GM23338 (cell line): ENCODE data around the gene MYL5.

ENCODE experiments used
- CREB1 ChIP-seq: fragments of 250-450 bp; sonication (Bioruptor Pico); IDR thresholded peaks from 2 replicates; pipeline ENCODE4 v1.5.0; 2020; ENCODE audit warnings: low read depth, mild to moderate bottlenecking, moderate library complexity
- CTCF ChIP-seq, 2 experiments: fragments of 200-600 bp in 1 of 2; sonication (generic) in 1 of 2; conservative IDR thresholded peaks; 2 replicates each; pipeline versions ENCODE4 v1.5.1 to v1.6.1; 2016 to 2017; ENCODE audit warnings: antibody characterized with exemption in 2 of 2, low read depth in 2 of 2, mild to moderate bottlenecking in 2 of 2, moderate library complexity in 1 of 2
- ETS1 ChIP-seq: IDR thresholded peaks from 2 replicates; pipeline ENCODE4 v1.6.1; 2016; ENCODE audit warnings: antibody characterized with exemption
- EZH2 ChIP-seq: fragments of 200-600 bp; sonication (generic); IDR thresholded peaks from one replicate; pipeline ENCODE4 v1.8.0; 2017; ENCODE audit warnings: antibody characterized with exemption, mild to moderate bottlenecking, low read depth; ENCODE audit not compliant: unreplicated experiment
- EZH2phosphoT487 ChIP-seq: fragments of 200-600 bp; sonication (generic); IDR thresholded peaks from one replicate; pipeline ENCODE4 v1.8.1; 2018; ENCODE audit warnings: antibody characterized with exemption; ENCODE audit not compliant: unreplicated experiment
- JUNB ChIP-seq: IDR thresholded peaks from one replicate; pipeline ENCODE4 v1.6.1; 2016; ENCODE audit warnings: antibody characterized with exemption; ENCODE audit not compliant: unreplicated experiment
- POLR2AphosphoS5 ChIP-seq: IDR thresholded peaks from 2 replicates; pipeline ENCODE4 v1.6.1; 2016; ENCODE audit warnings: antibody characterized with exemption, low read depth
- REST ChIP-seq: IDR thresholded peaks from one replicate; pipeline ENCODE4 v1.6.1; 2018; ENCODE audit warnings: antibody characterized with exemption; ENCODE audit not compliant: unreplicated experiment
- ZNF462 ChIP-seq: fragments of 250-450 bp; sonication (Bioruptor Pico); IDR thresholded peaks from 2 replicates; pipeline ENCODE4 v1.5.0; 2020; ENCODE audit warnings: mild to moderate bottlenecking, moderate library complexity

GRCh38 chr4:686413-687040, 12.2 kb downstream of the MYL5 start:
- TF ChIP-seq CTCF (conservative IDR thresholded peaks at IDR 0.05; ENCODE audit: low read depth in 2 of 2): no peak
- TF ChIP-seq EZH2: no peak
- no peak for TF ChIP-seq POLR2AphosphoS5
- TF ChIP-seq EZH2phosphoT487: no peak
- TF ChIP-seq REST: no peak
- no peak for TF ChIP-seq CREB1 (CRISPR knock-in tag)
- no peak for TF ChIP-seq ETS1
- no peak for TF ChIP-seq ZNF462 (CRISPR knock-in tag)
- TF ChIP-seq JUNB: no peak
